WERI-Rb-1 (cell line): ENCODE data around the gene BBX.

Experiments
- DNase-seq: peaks from one replicate; pipeline ENCODE4 v3.0.0-alpha.2; 2020
- H3K27ac ChIP-seq: fragments of 250-450 bp; sonication (Bioruptor Pico); 2 replicates; pipeline ENCODE4 v1.5.1; 2020; ENCODE audit warnings: mild to moderate bottlenecking, moderate library complexity
- H3K27me3 ChIP-seq: fragments of 250-450 bp; sonication (Bioruptor Pico); 2 replicates; pipeline ENCODE4 v1.5.1; 2021; ENCODE audit warnings: mild to moderate bottlenecking, low read depth, moderate library complexity; ENCODE audit not compliant: insufficient read depth, severe bottlenecking
- H3K36me3 ChIP-seq: fragments of 250-450 bp; sonication (Bioruptor Pico); 2 replicates; pipeline ENCODE4 v1.5.1; 2020; ENCODE audit warnings: mild to moderate bottlenecking, moderate library complexity
- H3K4me3 ChIP-seq: 2 replicates; pipeline ENCODE4 v1.5.1; 2011; ENCODE audit warnings: low read depth, mild to moderate bottlenecking, control low read depth, low read length
- H3K9me3 ChIP-seq: fragments of 250-450 bp; sonication (Bioruptor Pico); 2 replicates; pipeline ENCODE4 v1.5.1; 2021; ENCODE audit warnings: mild to moderate bottlenecking, moderate library complexity; ENCODE audit not compliant: severe bottlenecking
- TF ChIP-seq, protein P1 (sequence below): IDR thresholded peaks from 2 replicates; pipeline ENCODE4 v1.5.1; 2011; ENCODE audit warnings: low read depth, mild to moderate bottlenecking, control low read depth, inconsistent platforms, low read length

Gene BBX

DNA sequence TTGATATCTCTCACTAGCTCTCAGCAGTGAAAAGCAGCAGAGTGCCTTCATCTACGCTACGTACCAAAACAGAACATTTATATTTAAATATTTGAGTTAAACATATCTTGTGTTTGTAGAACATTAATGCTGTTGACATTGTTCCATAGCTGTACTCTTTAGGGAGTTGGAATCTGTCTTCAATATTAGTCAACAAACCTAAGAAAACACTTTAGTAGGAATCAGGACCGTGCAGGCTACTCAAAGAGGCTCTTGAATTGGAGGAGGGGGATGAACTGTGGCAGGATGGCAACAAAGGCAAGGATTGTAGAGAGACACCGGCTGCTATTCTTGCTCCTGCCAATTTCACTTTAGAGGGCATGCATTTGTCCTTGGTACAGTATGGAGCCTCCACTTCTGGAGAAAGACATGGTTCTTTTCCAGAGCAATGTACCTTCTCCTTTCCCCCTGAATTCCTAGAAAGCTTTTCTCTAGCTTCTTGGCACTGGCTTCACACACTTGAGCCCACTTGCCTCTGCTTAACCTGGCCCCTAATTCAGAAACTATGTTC is 302.1 kb downstream of the BBX start:
- Histone ChIP-seq H3K9me3 (no peaks in the 10 kb centered on the region), H3K27ac (no peak overlapping the region), H3K27me3 (no peaks in the 10 kb centered on the region), H3K36me3 (no peaks in the 10 kb centered on the region), H3K4me3 (no peak overlapping the region)
- DNase-seq = no peak
- TF ChIP-seq, protein P1, sequence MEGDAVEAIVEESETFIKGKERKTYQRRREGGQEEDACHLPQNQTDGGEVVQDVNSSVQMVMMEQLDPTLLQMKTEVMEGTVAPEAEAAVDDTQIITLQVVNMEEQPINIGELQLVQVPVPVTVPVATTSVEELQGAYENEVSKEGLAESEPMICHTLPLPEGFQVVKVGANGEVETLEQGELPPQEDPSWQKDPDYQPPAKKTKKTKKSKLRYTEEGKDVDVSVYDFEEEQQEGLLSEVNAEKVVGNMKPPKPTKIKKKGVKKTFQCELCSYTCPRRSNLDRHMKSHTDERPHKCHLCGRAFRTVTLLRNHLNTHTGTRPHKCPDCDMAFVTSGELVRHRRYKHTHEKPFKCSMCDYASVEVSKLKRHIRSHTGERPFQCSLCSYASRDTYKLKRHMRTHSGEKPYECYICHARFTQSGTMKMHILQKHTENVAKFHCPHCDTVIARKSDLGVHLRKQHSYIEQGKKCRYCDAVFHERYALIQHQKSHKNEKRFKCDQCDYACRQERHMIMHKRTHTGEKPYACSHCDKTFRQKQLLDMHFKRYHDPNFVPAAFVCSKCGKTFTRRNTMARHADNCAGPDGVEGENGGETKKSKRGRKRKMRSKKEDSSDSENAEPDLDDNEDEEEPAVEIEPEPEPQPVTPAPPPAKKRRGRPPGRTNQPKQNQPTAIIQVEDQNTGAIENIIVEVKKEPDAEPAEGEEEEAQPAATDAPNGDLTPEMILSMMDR = no peak

DNA sequence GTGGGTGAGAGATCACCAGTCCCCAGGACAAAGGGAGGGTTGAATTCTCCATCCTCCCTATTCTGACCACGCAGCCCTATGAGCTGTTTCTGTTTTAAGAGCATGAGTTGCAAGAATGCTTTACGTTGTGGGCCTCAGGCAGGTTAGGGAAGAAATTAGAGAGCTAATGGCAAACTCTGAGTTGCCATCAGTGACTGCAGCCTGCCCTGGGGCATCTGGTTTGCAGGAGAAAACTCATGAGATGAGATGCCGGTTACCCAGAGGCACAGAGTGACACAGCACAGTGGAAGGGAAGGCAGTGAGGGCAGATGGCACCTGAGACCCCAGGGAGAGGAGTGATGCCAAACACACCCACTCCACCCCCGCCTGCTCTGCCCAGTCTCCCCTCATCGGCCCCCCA is 302.8 kb downstream of the BBX start:
- no peaks in the 10 kb centered on the region for H3K36me3 ChIP-seq
- H3K4me3 ChIP-seq = no peak overlapping the region
- H3K27me3 ChIP-seq = no peaks in the 10 kb centered on the region
- TF ChIP-seq, protein P1 = no peak
- DNase-seq = no peak
- no peaks in the 10 kb centered on the region for H3K9me3 ChIP-seq
- no peak overlapping the region for H3K27ac ChIP-seq

- no peak overlapping the region for H3K4me3 ChIP-seq
- H3K9me3 ChIP-seq = no peaks in the 10 kb centered on the region
- no peak overlapping the region for H3K27ac ChIP-seq
- no peak for DNase-seq
- TF ChIP-seq, protein P1 = no peak
- H3K27me3 ChIP-seq = no peaks in the 10 kb centered on the region
- no peaks in the 10 kb centered on the region for H3K36me3 ChIP-seq
Measured at GRCh38 chr3:107826727-107827126, 304.0 kb downstream of the BBX start.

DNA sequence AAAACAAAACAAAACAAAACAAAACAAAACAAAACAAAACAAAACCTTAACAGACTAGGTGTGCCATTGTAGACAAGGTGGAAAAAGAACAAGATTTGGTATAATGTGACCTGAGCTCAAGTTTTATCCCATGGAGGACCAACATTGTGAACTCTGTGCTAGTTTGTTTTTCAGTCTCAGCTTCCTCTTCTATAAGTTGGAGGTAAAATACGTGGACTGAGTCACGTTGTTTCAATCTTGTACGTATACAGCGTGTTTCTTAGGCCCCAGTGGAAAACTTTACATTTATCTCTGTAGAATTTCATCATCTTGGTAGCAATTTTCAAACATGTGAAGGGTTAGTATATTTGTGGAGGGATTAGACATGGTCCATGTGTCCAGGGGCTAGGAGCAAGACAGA is 306.4 kb downstream of the BBX start:
- H3K27ac ChIP-seq = no peak overlapping the region
- no peak overlapping the region for H3K4me3 ChIP-seq
- H3K9me3 ChIP-seq = no peaks in the 10 kb centered on the region
- TF ChIP-seq, protein P1 = no peak
- DNase-seq = no peak
- H3K27me3 ChIP-seq = no peaks in the 10 kb centered on the region
- H3K36me3 ChIP-seq = no peaks in the 10 kb centered on the region

DNA sequence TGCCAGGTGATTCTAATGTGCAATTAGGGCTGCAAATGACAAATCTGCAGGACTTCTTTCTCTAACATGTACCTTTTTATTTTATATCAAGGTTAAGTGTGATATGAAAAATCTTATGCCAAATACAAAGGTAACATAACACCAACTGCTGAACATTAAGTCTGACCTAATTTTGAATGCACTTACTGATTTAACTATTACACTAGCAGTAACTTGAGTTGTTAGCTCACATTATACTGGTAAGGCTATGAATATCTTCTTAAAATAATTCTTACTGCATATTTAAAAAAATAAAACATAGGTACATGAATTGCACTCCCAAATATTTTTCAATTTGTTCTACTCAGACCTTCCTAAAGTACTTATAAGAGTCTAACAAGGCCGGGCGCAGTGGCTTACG is 308.8 kb downstream of the BBX start:
- H3K27me3 ChIP-seq = no peaks in the 10 kb centered on the region

More for the DNA sequence above, 308.8 kb downstream of the BBX start:
- no peak overlapping the region for H3K4me3 ChIP-seq
- DNase-seq = no peak
- no peaks in the 10 kb centered on the region for H3K36me3 ChIP-seq
- no peaks in the 10 kb centered on the region for H3K9me3 ChIP-seq
- H3K27ac ChIP-seq = no peak overlapping the region
- TF ChIP-seq, protein P1 = no peak
